K562 (cell line): ENCODE results near the gene CALY. TPM values are rescaled to one million over a fixed set of nuclear protein-coding genes. Genes with fewer than 3 reads are reported as not detected.
A peak's percentile ranks its signal among the peaks of the same experiment; 100 is the strongest.

ENCODE experiments used
- ATAC-seq: fragments of 200-7000 bp; cut with Tn5 transposase; 3 replicates; pipeline ENCODE4 v1.9.1; 2020; ENCODE audit warnings: moderate library complexity
- BruUV-seq: library from RNA; stranded (reverse); fragments of 400-500 nt; replicated peaks from 2 replicates; lab custom pipeline; 2021; lab: Mats Ljungman, UMichigan
- CTCF ChIA-PET: fragments of 300-600 bp; formaldehyde crosslinking; extraction: SDS; loops from one replicate; lab custom pipeline; 2021; ENCODE audit warnings: low intra/inter-chr PET ratio; lab: Yijun Ruan, JAX
- POLR2A ChIA-PET: fragments of 300-600, 350-650 bp; sonication (Branson Sonifier 250); formaldehyde crosslinking; extraction: SDS; loops from one replicate; lab custom pipeline; 2021; ENCODE audit warnings: antibody characterized with exemption, inconsistent platforms; lab: Yijun Ruan, JAX
- DNase-seq, 4 experiments: peaks; one replicate each; pipeline versions ENCODE4 v3.0.0 to v3.0.0-alpha.2; 2011 to 2018; ENCODE audit warnings: low spot score in 3 of 4, mixed read lengths in 3 of 4; ENCODE audit errors: extremely low read depth in 1 of 4
- FAIRE-seq: peaks from 2 replicates; lab custom pipeline; 2011; peaks lifted over from hg19 to GRCh38; lab: Jason Lieb, UNC
- H2AFZ ChIP-seq: 2 replicates; pipeline ENCODE4 v1.6.0; 2011; ENCODE audit warnings: low read depth, low read length, control low read depth, inconsistent platforms
- H3K27ac ChIP-seq: fragments of 200-600 bp; 3 replicates; pipeline ENCODE4 v1.8.0; 2011; ENCODE audit warnings: low read depth, mild to moderate bottlenecking, control low read depth, inconsistent platforms, low read length, moderate library complexity, mixed read lengths; ENCODE audit errors: extremely low read depth
- H3K27me3 ChIP-seq, 2 experiments: fragments of 300-600 bp in 1 of 2; 2 replicates in 1 of 2; 3 replicates in 1 of 2; pipeline versions ENCODE4 v1.6.0 to v1.8.0; 2011; ENCODE audit warnings: inconsistent platforms in 2 of 2, low read length in 2 of 2, mild to moderate bottlenecking in 1 of 2, mixed read lengths in 1 of 2, moderate library complexity in 1 of 2; ENCODE audit not compliant: control insufficient read depth in 2 of 2, insufficient read depth in 2 of 2
- H3K36me3 ChIP-seq: fragments of 300-600 bp; 3 replicates; pipeline ENCODE4 v1.8.0; 2011; ENCODE audit warnings: mild to moderate bottlenecking, low read length, inconsistent platforms; ENCODE audit not compliant: control insufficient read depth, insufficient read depth
- H3K4me1 ChIP-seq, 2 experiments: fragments of 200-600 bp in 1 of 2; replicated peaks in 1 of 2; 2 replicates in 1 of 2; 3 replicates in 1 of 2; pipeline versions ENCODE4 v1.5.1 to v1.8.0; 2011; ENCODE audit warnings: inconsistent platforms in 2 of 2, low read length in 2 of 2, mild to moderate bottlenecking in 1 of 2, mixed read lengths in 1 of 2, moderate library complexity in 1 of 2; ENCODE audit not compliant: control insufficient read depth in 2 of 2, insufficient read depth in 2 of 2
- H3K4me2 ChIP-seq: 2 replicates; pipeline ENCODE4 v1.6.1; 2011; ENCODE audit warnings: low read length, control low read depth, inconsistent platforms, mixed read lengths; ENCODE audit not compliant: insufficient read depth
- H3K4me3 ChIP-seq: fragments of 200-600 bp; sonication (generic), shearing (Covaris generic); 2 replicates; pipeline ENCODE4 v1.5.1; 2016; ENCODE audit warnings: control low read depth, inconsistent platforms
- H3K79me2 ChIP-seq: fragments of 200-600 bp; 3 replicates; pipeline ENCODE4 v1.8.0; 2011; ENCODE audit warnings: low read length, inconsistent platforms; ENCODE audit not compliant: control insufficient read depth, insufficient read depth
- H3K9ac ChIP-seq, 2 experiments: 2 replicates each; pipeline versions ENCODE4 v1.6.0 to v1.6.1; 2011; ENCODE audit warnings: low read depth in 2 of 2, low read length in 2 of 2, control low read depth in 1 of 2, inconsistent platforms in 1 of 2, mild to moderate bottlenecking in 1 of 2, mixed read lengths in 1 of 2; ENCODE audit not compliant: insufficient read depth in 1 of 2
- H3K9me1 ChIP-seq: one replicate; pipeline ENCODE4 v1.6.0; 2011; ENCODE audit warnings: inconsistent platforms, mild to moderate bottlenecking, low read length, moderate library complexity; ENCODE audit not compliant: control insufficient read depth, insufficient read depth
- H3K9me3 ChIP-seq: replicated peaks from 2 replicates; pipeline ENCODE4 v1.5.1; 2011; ENCODE audit warnings: low read depth, low read length, inconsistent platforms; ENCODE audit not compliant: control insufficient read depth, insufficient read depth
- H4K20me1 ChIP-seq: replicated peaks from 2 replicates; pipeline ENCODE4 v1.6.1; 2011; ENCODE audit warnings: low read length, inconsistent platforms, mixed read lengths; ENCODE audit not compliant: control insufficient read depth, insufficient read depth
- BRD4 ChIP-seq: fragments of 200-600 bp; sonication (generic); IDR thresholded peaks from 2 replicates; pipeline ENCODE4 v1.6.1; 2017; ENCODE audit warnings: inconsistent platforms
- CBFA2T2 ChIP-seq: fragments of 450-650 bp; conservative IDR thresholded peaks from 2 replicates; pipeline ENCODE4 v1.6.1; 2017; ENCODE audit warnings: mild to moderate bottlenecking
- CXXC5 ChIP-seq: fragments of 250-450 bp; sonication (Bioruptor Pico); IDR thresholded peaks from 2 replicates; pipeline ENCODE4 v1.8.0; 2022; ENCODE audit warnings: inconsistent platforms, mild to moderate bottlenecking, moderate library complexity
- ELF4 ChIP-seq: fragments of 450-650 bp; formaldehyde crosslinking; IDR thresholded peaks from 2 replicates; pipeline ENCODE4 v1.4.0; 2022; ENCODE audit warnings: missing genetic modification characterization
- FOXJ3 ChIP-seq: sonication (generic); formaldehyde crosslinking; IDR thresholded peaks from 2 replicates; pipeline ENCODE4 v1.4.0; 2020; ENCODE audit warnings: mild to moderate bottlenecking, missing genetic modification reagents
- MCM5 ChIP-seq: fragments of 450-650 bp; IDR thresholded peaks from 2 replicates; pipeline ENCODE4 v1.6.1; 2016; ENCODE audit warnings: low read depth
- POLR2A ChIP-seq: fragments of 450-650 bp; conservative IDR thresholded peaks from 2 replicates; pipeline ENCODE4 v1.6.1; 2016
- POLR2AphosphoS5 ChIP-seq: IDR thresholded peaks from 2 replicates; pipeline ENCODE4 v1.6.1; 2011; ENCODE audit warnings: mild to moderate bottlenecking, low read depth, low read length, moderate library complexity; ENCODE audit not compliant: control insufficient read depth, insufficient read depth
- SAFB2 ChIP-seq: fragments of 200-400 bp; formaldehyde crosslinking; IDR thresholded peaks from 2 replicates; pipeline ENCODE4 v1.6.1; 2018; ENCODE audit warnings: borderline replicate concordance, low read length, low read depth, moderate library complexity; ENCODE audit not compliant: severe bottlenecking
- SUPT5H ChIP-seq: fragments of 450-650 bp; IDR thresholded peaks from 2 replicates; pipeline ENCODE4 v1.6.1; 2016
- XRCC3 ChIP-seq: fragments of 450-650 bp; IDR thresholded peaks from 2 replicates; pipeline ENCODE4 v1.6.1; 2017; ENCODE audit warnings: mild to moderate bottlenecking, moderate library complexity
- ZFP1 ChIP-seq: fragments of 450-650 bp; formaldehyde crosslinking; IDR thresholded peaks from 2 replicates; pipeline ENCODE4 v1.4.0; 2020; ENCODE audit warnings: mild to moderate bottlenecking, mixed read lengths
- WGBS: fragments of 100-300 bp; shearing (Covaris generic); methylation state at CpG from one replicate; pipeline ENCODE4 v1.1.6; 2016; ENCODE audit warnings: low coverage, mixed read lengths; ENCODE audit not compliant: insufficient coverage; ENCODE audit errors: missing lambda C conversion rate; 5-methylcytosine and 5-hydroxymethylcytosine counted together
- in situ Hi-C: fragments of 300-500 bp; cut with MboI; formaldehyde crosslinking; loops from 4 replicates; pipeline ENCODE4 v1.15.0; 2018; ENCODE audit warnings: inconsistent platforms, mixed read lengths
- intact Hi-C: fragments of 100-400 bp; cut with micrococcal nuclease; formaldehyde crosslinking; loops from 2 replicates; pipeline ENCODE4 v1.14.2; 2022
- polyA plus RNA-seq, 8 experiments: library from polyadenylated mRNA; depleted of rRNA in 4 of 8; stranded (reverse) in 5 of 8; unstranded in 3 of 8; fragments of >200 nt; fragmentation: Nextera tagmentation in 2 of 8; fragmentation: Illumina TruSeq in 1 of 8; extraction: Ambion mirVana in 2 of 8; extraction: Trizol in 1 of 8; gene quantifications; 2 replicates each; pipeline versions ENCODE4 v1.2.1 to v1.2.3, GENCODE V29; 2011 to 2014; ENCODE audit warnings: inconsistent platforms in 1 of 8, missing spikeins in 1 of 8
- total RNA-seq, 7 experiments: library from RNA; depleted of rRNA in 6 of 7; stranded (reverse); fragments of >200 nt in 6 of 7; fragmentation: Illumina TruSeq in 2 of 7; extraction: Trizol in 2 of 7; gene quantifications; 2 replicates each; pipeline versions ENCODE4 v1.2.1 to v1.2.3, GENCODE V29; 2011 to 2021; ENCODE audit warnings: low replicate concordance in 1 of 7
- TF ChIP-seq, protein P1 (sequence below): fragments of 250-450 bp; sonication (Bioruptor Pico); IDR thresholded peaks from 2 replicates; pipeline ENCODE4 v1.4.0; 2020
- TF ChIP-seq, protein P2 (sequence below): fragments of 250-450 bp; sonication (Bioruptor Pico); IDR thresholded peaks from 2 replicates; pipeline ENCODE4 v1.4.0; 2020
- TF ChIP-seq, protein P3 (sequence below): sonication (generic); formaldehyde crosslinking; IDR thresholded peaks from 2 replicates; pipeline ENCODE4 v1.8.0; 2023; ENCODE audit warnings: mild to moderate bottlenecking, missing genetic modification reagents

Gene CALY
- total and polyA plus RNA-seq, 9 of the 15 experiments (the other 6 are each of a cell fraction or from before 2014, with no cell fraction given), result not detected

DNA sequence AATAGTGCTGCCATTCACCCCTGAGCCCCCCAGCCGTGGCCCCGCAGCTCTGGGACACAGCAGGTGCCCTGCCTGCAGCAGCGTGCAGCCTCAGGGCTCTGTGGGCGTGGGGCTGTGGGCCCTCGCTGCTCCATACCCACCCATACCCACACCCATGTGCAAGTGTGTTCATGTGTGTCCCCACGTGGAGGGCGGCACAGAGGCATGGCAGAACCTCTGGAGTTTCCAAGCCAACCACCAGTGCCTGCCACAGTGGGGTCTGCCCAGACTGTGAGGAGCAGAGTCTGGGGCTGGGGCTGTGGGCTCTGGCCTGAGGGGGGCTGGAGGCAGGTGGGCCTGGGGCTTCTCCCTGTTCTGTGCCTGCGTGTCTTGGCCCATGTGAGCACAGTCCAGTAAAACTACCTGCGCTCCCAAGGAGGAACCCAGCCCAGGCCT, 12.9 kb upstream of the CALY start:
- no peak overlapping the region for H3K27ac ChIP-seq
- H3K27me3 ChIP-seq, result no peaks in the 10 kb centered on the region; a peak in 1 of 5 replicates
- 36% methylated on average over 7 of the region's 9 CpGs for WGBS
- no peaks in the 10 kb centered on the region for H3K9me1 ChIP-seq
- H3K4me1 ChIP-seq, result peaks cover 0 to 49% of the 10 kb centered on the region in 2 experiments; a peak in 2 of 5 replicates
- H3K9me3 ChIP-seq, result no peaks in the 10 kb centered on the region
- no peaks in the 10 kb centered on the region for H3K79me2 ChIP-seq
- H3K36me3 ChIP-seq, result no peaks in the 10 kb centered on the region
- CTCF ChIA-PET, result no interaction called here
- no peak overlapping the region for H3K4me3 ChIP-seq
- intact Hi-C loops (no loop called here), in situ Hi-C loops (no loop called here)
- no peak overlapping the region for H2AFZ ChIP-seq
- FAIRE-seq (no peak), DNase-seq (no peak), ATAC-seq (no peak)
- H3K9ac ChIP-seq, result no peak overlapping the region; a peak in 1 of 4 replicates
- H4K20me1 ChIP-seq, result no peaks in the 10 kb centered on the region
- no peak overlapping the region for H3K4me2 ChIP-seq
- POLR2A ChIA-PET, result no interaction called here
- no TSS peak for BruUV-seq
- no peak for TF ChIP-seq CXXC5 (CRISPR knock-in tag)
- no peak for TF ChIP-seq XRCC3
- TF ChIP-seq SAFB2, result no peak
- TF ChIP-seq BRD4, result no peak
- no peak for TF ChIP-seq ZFP1 (CRISPR knock-in tag)
- TF ChIP-seq, protein P1, sequence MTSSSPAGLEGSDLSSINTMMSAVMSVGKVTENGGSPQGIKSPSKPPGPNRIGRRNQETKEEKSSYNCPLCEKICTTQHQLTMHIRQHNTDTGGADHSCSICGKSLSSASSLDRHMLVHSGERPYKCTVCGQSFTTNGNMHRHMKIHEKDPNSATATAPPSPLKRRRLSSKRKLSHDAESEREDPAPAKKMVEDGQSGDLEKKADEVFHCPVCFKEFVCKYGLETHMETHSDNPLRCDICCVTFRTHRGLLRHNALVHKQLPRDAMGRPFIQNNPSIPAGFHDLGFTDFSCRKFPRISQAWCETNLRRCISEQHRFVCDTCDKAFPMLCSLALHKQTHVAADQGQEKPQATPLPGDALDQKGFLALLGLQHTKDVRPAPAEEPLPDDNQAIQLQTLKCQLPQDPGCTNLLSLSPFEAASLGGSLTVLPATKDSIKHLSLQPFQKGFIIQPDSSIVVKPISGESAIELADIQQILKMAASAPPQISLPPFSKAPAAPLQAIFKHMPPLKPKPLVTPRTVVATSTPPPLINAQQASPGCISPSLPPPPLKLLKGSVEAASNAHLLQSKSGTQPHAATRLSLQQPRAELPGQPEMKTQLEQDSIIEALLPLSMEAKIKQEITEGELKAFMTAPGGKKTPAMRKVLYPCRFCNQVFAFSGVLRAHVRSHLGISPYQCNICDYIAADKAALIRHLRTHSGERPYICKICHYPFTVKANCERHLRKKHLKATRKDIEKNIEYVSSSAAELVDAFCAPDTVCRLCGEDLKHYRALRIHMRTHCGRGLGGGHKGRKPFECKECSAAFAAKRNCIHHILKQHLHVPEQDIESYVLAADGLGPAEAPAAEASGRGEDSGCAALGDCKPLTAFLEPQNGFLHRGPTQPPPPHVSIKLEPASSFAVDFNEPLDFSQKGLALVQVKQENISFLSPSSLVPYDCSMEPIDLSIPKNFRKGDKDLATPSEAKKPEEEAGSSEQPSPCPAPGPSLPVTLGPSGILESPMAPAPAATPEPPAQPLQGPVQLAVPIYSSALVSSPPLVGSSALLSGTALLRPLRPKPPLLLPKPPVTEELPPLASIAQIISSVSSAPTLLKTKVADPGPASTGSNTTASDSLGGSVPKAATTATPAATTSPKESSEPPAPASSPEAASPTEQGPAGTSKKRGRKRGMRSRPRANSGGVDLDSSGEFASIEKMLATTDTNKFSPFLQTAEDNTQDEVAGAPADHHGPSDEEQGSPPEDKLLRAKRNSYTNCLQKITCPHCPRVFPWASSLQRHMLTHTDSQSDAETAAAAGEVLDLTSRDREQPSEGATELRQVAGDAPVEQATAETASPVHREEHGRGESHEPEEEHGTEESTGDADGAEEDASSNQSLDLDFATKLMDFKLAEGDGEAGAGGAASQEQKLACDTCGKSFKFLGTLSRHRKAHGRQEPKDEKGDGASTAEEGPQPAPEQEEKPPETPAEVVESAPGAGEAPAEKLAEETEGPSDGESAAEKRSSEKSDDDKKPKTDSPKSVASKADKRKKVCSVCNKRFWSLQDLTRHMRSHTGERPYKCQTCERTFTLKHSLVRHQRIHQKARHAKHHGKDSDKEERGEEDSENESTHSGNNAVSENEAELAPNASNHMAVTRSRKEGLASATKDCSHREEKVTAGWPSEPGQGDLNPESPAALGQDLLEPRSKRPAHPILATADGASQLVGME (CRISPR knock-in tag), result no peak
- no peak for TF ChIP-seq CBFA2T2
- TF ChIP-seq, protein P2, sequence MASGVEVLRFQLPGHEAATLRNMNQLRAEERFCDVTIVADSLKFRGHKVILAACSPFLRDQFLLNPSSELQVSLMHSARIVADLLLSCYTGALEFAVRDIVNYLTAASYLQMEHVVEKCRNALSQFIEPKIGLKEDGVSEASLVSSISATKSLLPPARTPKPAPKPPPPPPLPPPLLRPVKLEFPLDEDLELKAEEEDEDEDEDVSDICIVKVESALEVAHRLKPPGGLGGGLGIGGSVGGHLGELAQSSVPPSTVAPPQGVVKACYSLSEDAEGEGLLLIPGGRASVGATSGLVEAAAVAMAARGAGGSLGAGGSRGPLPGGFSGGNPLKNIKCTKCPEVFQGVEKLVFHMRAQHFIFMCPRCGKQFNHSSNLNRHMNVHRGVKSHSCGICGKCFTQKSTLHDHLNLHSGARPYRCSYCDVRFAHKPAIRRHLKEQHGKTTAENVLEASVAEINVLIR, result no peak
- TF ChIP-seq, protein P3, sequence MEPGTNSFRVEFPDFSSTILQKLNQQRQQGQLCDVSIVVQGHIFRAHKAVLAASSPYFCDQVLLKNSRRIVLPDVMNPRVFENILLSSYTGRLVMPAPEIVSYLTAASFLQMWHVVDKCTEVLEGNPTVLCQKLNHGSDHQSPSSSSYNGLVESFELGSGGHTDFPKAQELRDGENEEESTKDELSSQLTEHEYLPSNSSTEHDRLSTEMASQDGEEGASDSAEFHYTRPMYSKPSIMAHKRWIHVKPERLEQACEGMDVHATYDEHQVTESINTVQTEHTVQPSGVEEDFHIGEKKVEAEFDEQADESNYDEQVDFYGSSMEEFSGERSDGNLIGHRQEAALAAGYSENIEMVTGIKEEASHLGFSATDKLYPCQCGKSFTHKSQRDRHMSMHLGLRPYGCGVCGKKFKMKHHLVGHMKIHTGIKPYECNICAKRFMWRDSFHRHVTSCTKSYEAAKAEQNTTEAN (CRISPR knock-in tag), result no peak
- peak; percentile 12; the same call in 1 of the 2 replicates for TF ChIP-seq SUPT5H
- peak; percentile 41 for TF ChIP-seq POLR2A
- TF ChIP-seq ELF4, result no peak
- no peak for TF ChIP-seq MCM5
- TF ChIP-seq POLR2AphosphoS5, result no peak
- TF ChIP-seq FOXJ3 (CRISPR knock-in tag), result no peak
